SIG-M5 treated with dmso at 0.1 percent for 504 hours (cell line): ENCODE data around the gene DKKL1.

Source experiments
- DNase-seq: peaks from one replicate; lab custom pipeline; 2025; ENCODE audit not compliant: unreplicated experiment; lab: John Stamatoyannopoulos, UW

DKKL1 gene

DNA sequence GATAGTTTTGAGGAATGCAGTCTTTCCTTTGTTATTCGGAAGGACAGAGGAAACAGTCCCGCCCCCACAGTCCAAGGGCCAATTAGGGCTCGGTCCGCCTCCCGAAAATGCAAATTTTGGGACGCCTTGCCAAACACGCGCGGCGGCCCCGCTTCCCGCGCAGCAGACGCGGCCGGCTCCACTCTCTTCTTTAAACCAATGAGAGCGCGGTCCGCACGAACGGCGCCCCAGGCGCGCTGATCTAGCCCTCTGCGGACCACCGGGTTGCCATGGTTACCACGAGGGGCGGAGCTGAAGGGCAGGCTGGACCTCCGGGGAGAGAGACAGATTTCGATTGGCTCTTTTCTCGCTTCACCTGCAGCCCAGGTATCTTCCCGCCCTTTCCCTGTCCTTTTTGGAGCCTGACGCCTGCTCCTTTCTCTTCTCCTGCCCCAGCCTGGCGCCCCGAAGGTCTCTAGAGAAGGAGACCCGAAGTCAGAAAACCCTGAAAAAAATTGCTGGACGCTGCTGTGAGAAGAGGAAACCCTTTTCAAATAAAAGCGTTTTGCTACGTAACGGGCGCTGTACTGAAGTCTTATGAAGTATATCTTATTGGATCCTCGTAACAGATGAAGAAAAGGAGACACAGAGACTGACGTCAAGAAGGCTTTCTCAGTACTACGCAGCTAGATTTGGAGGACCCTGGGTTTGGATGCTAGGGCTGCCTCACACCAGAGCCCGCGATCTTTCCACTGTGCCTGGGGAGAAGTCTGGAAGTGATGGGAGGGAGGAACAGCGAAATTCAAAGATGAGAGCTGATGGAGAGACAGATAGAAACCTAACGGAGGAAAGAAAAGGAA, 57.6 kb downstream of the DKKL1 start:
- peak; percentile 38 for DNase-seq

DNA sequence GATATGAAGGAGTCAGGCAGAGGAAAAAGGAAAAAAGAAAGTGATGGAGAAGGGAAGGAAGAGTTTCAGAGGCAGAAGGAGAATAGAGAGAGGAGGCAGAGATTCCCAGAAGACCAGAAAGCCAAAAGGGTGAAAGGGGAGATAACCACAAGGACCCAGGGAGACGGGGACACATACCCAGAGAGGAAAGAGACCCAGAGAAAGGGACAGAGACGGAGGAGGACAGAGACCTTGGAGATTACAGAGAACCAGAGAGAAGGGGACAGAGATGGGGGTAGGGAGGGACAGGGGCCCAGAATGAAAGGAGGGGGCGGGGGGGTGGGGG, 58.2 kb downstream of the DKKL1 start:
- DNase-seq, result no peak

DNA sequence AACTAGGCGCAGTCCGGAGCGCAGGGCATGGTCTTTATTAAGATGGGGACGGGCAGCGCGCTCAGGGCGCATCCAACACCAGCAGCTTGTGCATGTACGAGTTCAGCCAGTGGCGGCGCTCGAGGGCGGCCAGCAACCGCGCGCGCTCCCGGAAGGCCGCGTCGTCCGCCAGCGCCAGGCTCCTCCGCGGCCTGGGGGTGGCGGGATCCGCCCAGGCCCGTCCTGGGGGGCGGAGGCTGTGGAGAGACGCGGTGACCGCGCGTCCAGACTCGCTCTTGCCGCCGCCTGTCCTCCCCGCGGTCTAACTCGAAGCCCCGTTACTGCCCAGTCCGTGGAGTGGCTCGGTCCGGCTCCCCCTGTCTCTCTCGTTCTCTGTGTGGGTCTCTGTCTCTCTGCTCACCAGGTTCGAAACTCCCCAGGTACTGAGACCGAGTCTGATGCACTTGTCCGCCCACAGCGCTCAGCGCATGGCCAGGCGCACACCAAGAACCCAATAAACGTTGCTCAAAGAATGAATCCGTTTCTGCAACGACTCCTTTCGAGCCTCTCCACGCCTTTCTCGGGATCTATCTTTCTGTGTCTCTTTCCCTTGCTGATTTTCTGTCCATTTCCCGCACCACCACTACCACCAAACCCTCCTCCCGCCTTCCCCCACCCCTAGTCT, 58.9 kb downstream of the DKKL1 start:
- no peak for DNase-seq

DNA sequence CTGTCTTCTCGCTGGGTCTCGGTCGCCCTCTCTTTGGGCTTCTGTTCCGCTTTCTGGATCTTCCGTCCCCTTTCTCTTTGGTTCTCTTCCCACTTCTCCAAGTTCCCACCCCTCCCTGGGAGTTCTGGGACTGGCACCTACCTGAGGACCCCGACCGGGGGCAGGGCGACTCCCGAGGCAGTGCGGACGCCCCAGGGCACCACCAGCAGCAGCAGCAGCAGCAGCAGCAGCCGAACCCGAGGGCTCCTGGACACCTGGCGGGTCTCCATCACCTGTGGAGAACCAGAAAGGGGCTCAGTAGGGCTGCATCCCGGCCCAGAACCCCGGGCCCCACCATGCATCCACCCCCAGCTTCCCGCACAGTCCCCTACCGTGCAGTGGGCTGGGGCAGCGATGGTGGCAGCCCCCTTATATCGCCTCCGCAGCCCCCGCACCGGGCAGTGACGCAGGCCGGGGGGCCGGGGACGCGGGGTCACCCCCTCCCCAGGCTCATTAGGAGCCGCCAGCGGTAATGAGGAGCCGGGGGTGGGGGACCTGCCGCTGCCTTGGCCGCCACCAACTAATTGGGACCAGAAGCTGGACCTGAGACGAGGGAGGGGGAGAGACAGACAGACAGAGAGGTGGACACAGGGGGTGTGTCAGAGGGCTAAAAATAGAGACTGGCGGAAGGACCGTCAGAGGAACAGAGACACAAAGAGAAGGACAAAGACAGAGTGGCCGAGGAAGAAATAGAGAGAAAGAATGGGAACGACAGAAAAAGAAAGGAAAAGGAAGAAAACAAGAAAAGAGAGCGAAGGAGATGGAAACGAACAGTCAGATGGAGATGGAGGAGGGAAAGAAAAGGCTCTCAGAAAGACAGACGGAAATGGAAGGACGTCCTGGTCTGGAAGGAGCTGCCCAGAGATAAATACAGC, 59.7 kb downstream of the DKKL1 start, which contains the start of gene PTH2:
PTH2 (minus strand) TSS at position 371 of the 914 bp plus-strand sequence; CDS start at position 269, 102 bp downstream.
- DNase-seq, result no peak

DNA sequence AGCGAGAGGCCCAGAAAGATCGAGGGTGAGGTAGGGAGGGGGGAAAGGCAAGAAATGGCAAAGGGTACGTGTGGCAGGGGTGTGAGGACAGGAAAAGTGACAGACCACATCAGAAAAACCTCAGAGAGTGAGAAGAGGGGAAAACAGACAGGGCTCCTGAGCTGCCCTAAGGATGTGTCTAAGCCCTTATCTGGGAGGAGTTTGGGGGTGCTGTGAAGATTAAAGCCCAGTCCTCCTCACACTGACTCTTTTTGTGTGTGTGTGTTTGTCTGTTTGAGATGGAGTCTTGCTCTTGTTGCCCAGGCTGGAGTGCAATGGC, 60.3 kb downstream of the DKKL1 start:
- DNase-seq, result no peak
